Measurements from ENCODE around the gene ACE. TPM values are rescaled to one million over a fixed set of nuclear protein-coding genes. Genes with fewer than 3 reads are reported as not detected.

Gene ACE
- 4.5 TPM for total RNA-seq

GRCh38 chr17:63476854-63477479 is at the start of gene ACE:
TSS of gene ACE (plus strand) at chr17:63477061. CDS start at chr17:63477095, 34 bp downstream.
- peak; percentile 56 to 67 for DNase-seq (ENCODE audit: low spot score in 2 of 2)

GRCh38 chr17:63429766-63430165 is 47.1 kb upstream of the ACE start:
- FAIRE-seq (no peak), DNase-seq (ENCODE audit: low spot score in 2 of 2) (no peak)

More at GRCh38 chr17:63476854-63477479, at the start of gene ACE:
- FAIRE-seq: no peak

GRCh38 chr17:63430223-63430622 is 46.6 kb upstream of the ACE start:
- no peak for DNase-seq (ENCODE audit: low spot score in 2 of 2)
- FAIRE-seq: no peak

- FAIRE-seq (no peak), DNase-seq (ENCODE audit: low spot score in 2 of 2) (no peak)
Measured at GRCh38 chr17:63431618-63431938, 45.3 kb upstream of the ACE start.

- DNase-seq (ENCODE audit: low spot score in 2 of 2) (no peak), FAIRE-seq (no peak)
Measured at GRCh38 chr17:63431939-63432804, 44.7 kb upstream of the ACE start.

- FAIRE-seq (no peak), DNase-seq (ENCODE audit: low spot score in 2 of 2) (no peak)
Measured at GRCh38 chr17:63433746-63434591, 42.9 kb upstream of the ACE start.

GRCh38 chr17:63434951-63435571 is 41.8 kb upstream of the ACE start:
- peak; percentile 77 to 84 for DNase-seq (ENCODE audit: low spot score in 2 of 2)

GRCh38 chr17:63435681-63436522 is 41.0 kb upstream of the ACE start:
- DNase-seq (ENCODE audit: low spot score in 2 of 2): no peak
- FAIRE-seq: no peak

More at GRCh38 chr17:63434951-63435571, 41.8 kb upstream of the ACE start:
- FAIRE-seq: no peak

GRCh38 chr17:63436523-63437110 is 40.2 kb upstream of the ACE start:
- FAIRE-seq (no peak), DNase-seq (ENCODE audit: low spot score in 2 of 2) (no peak)

- DNase-seq (ENCODE audit: low spot score in 2 of 2): no peak
- FAIRE-seq: no peak
Measured at GRCh38 chr17:63437287-63438091, 39.4 kb upstream of the ACE start.

- no peak for DNase-seq (ENCODE audit: low spot score in 2 of 2)
- FAIRE-seq: no peak
Measured at GRCh38 chr17:63438092-63439051, 38.5 kb upstream of the ACE start.

- FAIRE-seq: no peak
- DNase-seq (ENCODE audit: low spot score in 2 of 2): no peak
Measured at GRCh38 chr17:63439687-63440086, 37.2 kb upstream of the ACE start.

- DNase-seq (ENCODE audit: low spot score in 2 of 2) (no peak), FAIRE-seq (no peak)
Measured at GRCh38 chr17:63440127-63440769, 36.6 kb upstream of the ACE start.

- no peak for DNase-seq (ENCODE audit: low spot score in 2 of 2)
- no peak for FAIRE-seq
Measured at GRCh38 chr17:63440770-63441335, 36.0 kb upstream of the ACE start.

GRCh38 chr17:63441654-63442053 is 35.2 kb upstream of the ACE start:
- FAIRE-seq: no peak
- DNase-seq (ENCODE audit: low spot score in 2 of 2): no peak

- FAIRE-seq (no peak), DNase-seq (ENCODE audit: low spot score in 2 of 2) (no peak)
Measured at GRCh38 chr17:63442074-63442473, 34.8 kb upstream of the ACE start.
